Spinal cord (tissue), 10 donors: ENCODE measurements around the gene TRPT1. TPM values are rescaled to one million over a fixed set of nuclear protein-coding genes. Genes with fewer than 3 reads are reported as not detected.

ENCODE experiments used
- DNase-seq, 6 donors: peaks; one replicate each; pipeline versions ENCODE4 v3.0.0 to v3.0.0-alpha.2; 2013 to 2015; ENCODE audit warnings: low spot score in 6 of 6, low read depth in 4 of 6
- H3K27ac ChIP-seq: one replicate; pipeline ENCODE4 v1.5.1; 2013; ENCODE audit warnings: low read depth, low read length, control low read depth
- H3K27me3 ChIP-seq: one replicate; pipeline ENCODE4 v1.6.1; 2013; ENCODE audit warnings: low read length; ENCODE audit not compliant: control insufficient read depth, insufficient read depth
- H3K36me3 ChIP-seq: one replicate; pipeline ENCODE4 v1.6.1; 2013; ENCODE audit warnings: low read length; ENCODE audit not compliant: control insufficient read depth, insufficient read depth
- H3K4me1 ChIP-seq: one replicate; pipeline ENCODE4 v1.6.1; 2013; ENCODE audit warnings: low read length; ENCODE audit not compliant: control insufficient read depth, insufficient read depth
- H3K4me3 ChIP-seq: one replicate; pipeline ENCODE4 v1.5.1; 2013; ENCODE audit warnings: low read depth, low read length, control low read depth
- H3K9me3 ChIP-seq: one replicate; pipeline ENCODE4 v1.6.1; 2013; ENCODE audit warnings: low read length; ENCODE audit not compliant: control insufficient read depth, insufficient read depth
- WGBS: methylation state at CpG from one replicate; pipeline ENCODE4 v1.1.5; 2013; ENCODE audit warnings: missing lambda C conversion rate; ENCODE audit not compliant: insufficient coverage; 5-methylcytosine and 5-hydroxymethylcytosine counted together
- polyA plus RNA-seq, 2 donors: library from polyadenylated mRNA; unstranded; fragments of 120-200 nt; gene quantifications; one replicate each; pipeline ENCODE4 v1.2.1, GENCODE V29; 2013; ENCODE audit not compliant: insufficient read length in 2 of 2
- total RNA-seq, 2 donors: library from RNA; depleted of rRNA in 1 of 2; stranded (reverse); fragments of 120-200 nt in 1 of 2; fragments of >200 nt in 1 of 2; gene quantifications; one replicate each; pipeline versions ENCODE4 v1.2.3 to v1.2.4, GENCODE V29; 2013 to 2014
- donor health status: healthy.

TRPT1 gene
- total and polyA plus RNA-seq, 4 donors, result 10.0 to 45.6 (median 41.7) TPM

DNA sequence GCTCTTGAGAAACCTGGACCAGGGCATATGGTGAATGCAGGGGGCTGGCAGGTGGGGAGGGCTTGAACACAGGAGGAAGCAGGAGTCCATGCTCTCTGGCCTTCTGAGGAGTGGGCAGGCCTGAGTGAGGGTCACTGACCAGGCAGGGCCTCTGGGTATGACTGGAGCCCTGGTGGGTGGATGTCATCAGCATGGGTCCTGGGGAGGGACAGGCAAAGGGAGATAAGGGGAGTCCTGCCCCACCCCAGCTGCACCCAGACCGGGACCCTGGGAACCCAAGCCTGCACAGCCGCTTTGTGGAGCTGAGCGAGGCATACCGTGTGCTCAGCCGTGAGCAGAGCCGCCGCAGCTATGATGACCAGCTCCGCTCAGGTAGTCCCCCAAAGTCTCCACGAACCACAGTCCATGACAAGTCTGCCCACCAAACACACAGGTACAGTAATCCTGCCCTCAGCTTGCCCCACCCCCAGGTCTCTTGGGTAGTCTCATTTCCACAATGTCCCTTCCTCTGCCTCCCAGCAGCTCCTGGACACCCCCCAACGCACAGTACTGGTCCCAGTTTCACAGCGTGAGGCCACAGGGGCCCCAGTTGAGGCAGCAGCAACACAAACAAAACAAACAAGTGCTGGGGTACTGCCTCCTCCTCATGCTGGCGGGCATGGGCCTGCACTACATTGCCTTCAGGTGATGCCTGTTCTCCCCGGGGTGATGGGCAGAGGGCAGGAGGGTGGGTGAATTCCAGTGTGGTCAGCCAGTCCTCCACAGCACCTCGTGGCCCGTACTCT is 6.4 kb upstream of the TRPT1 start:
- no peak overlapping the region for H3K27ac ChIP-seq
- no peaks in the 10 kb centered on the region for H3K27me3 ChIP-seq
- no peaks in the 10 kb centered on the region for H3K9me3 ChIP-seq
- H3K36me3 ChIP-seq, result peaks cover 29% of the 10 kb centered on the region
- H3K4me3 ChIP-seq, result no peak overlapping the region
- H3K4me1 ChIP-seq, result peaks cover 64% of the 10 kb centered on the region
- no peak for DNase-seq
- whole genome bisulfite sequencing, result 84% methylated on average over 15 of the region's 15 CpGs

DNA sequence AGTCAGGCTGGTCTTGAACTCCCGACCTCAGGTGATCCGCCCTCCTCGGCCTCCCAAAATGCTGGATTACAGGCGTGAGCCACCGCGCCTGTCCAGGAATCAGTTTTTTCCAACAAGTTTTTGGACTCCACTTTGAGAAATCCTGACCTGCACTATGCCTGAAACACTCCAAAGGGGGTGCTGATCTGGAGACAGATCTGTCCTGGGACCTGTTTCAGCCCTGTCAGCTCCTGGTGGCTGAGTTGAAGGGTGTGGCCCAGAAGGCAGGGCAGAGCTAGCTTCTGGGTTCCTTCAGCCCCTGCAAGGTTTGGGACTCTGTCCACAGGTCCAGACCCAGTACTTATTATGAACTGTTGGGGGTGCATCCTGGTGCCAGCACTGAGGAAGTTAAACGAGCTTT is 5.6 kb upstream of the TRPT1 start:
- Histone ChIP-seq H3K4me3 (no peak overlapping the region), H3K27ac (no peak overlapping the region)
- WGBS, result 87% methylated on average over 7 of the region's 7 CpGs

DNA sequence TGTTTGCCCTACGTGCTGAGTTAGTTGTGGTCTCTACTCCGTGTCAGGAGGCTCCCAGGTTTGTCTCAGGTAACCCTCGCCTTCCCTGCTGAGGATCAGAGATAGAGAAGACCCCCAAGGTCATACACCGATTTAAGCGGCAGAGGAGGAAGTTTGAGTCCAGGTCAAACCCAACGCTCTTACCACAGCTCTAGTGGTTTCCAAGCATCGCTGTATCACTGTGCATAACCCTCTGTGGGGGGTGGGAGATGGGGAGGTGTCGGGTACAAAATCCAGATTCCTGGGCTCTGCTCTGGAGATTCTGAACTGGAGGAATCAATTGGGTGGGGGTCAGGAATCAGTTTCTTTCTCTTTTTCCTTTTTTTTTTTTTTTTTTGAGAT is 5.0 kb upstream of the TRPT1 start:
- WGBS, result 3% methylated on average over 4 of the region's 8 CpGs
- Histone ChIP-seq H3K27ac (peak overlapping the region; percentile 97), H3K4me3 (peak overlapping the region; percentile 92), H3K36me3 (peaks cover 17% of the 10 kb centered on the region), H3K9me3 (no peaks in the 10 kb centered on the region), H3K4me1 (peaks cover 73% of the 10 kb centered on the region), H3K27me3 (no peaks in the 10 kb centered on the region)
- DNase-seq, result peak in 1 of 6 donors; percentile 48

More for the DNA sequence above, 5.6 kb upstream of the TRPT1 start:
- Histone ChIP-seq H3K9me3 (no peaks in the 10 kb centered on the region), H3K27me3 (no peaks in the 10 kb centered on the region), H3K36me3 (peaks cover 21% of the 10 kb centered on the region), H3K4me1 (peaks cover 73% of the 10 kb centered on the region)
- DNase-seq, result no peak

DNA sequence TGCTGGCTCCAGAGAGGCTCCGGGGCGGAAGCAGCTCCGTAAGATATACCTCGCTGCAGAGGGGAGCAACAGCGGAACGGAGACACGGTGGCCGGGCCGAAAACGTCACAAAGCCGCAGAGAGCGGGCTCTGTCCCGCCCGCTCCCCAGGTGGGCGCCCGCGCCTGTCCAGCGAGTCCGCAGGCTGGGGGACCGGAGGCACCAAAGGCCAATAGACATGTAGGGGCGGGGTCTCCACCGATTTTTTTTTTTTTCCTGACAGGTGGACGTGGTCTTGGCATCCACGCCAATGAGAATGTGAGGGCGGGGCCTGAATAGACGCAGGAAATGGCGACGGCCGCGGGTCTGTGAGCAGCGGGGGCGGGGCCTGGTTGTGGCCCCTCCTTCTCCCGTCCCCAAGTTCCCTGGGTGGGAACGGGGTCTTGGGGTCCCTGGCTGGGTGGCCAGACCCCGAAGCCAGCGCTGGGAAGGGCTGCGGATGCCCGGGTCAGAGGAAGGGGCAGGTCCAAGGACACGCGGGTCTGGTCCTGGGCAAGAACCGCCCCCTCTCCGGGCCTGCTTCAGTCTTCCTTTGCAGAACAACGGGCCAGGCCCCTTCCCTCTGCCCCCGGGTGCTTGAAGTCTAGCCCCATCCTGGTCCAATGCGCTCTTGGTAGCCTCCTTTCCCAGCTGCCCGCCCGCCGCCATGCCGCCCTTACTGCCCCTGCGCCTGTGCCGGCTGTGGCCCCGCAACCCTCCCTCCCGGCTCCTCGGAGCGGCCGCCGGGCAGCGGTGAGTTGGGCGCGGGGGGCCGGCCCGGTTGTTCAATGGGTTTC is 4.4 kb upstream of the TRPT1 start, which contains the start of gene DNAJC4:
TSS of gene DNAJC4 (plus strand) at position 378 of the 814 bp plus-strand sequence. CDS start at position 685, 307 bp downstream.
- Histone ChIP-seq H3K36me3 (peaks cover 11% of the 10 kb centered on the region), H3K27ac (peak within 1 kb of the TSS; percentile 97), H3K27me3 (no peaks in the 10 kb centered on the region), H3K4me1 (peaks cover 72% of the 10 kb centered on the region), H3K9me3 (no peaks in the 10 kb centered on the region), H3K4me3 (peak within 1 kb of the TSS; percentile 92)
- WGBS, result under 1% methylated on average over 60 of the region's 62 CpGs
- DNase-seq, result peak; percentile 84 to 99 (median 92)

DNA sequence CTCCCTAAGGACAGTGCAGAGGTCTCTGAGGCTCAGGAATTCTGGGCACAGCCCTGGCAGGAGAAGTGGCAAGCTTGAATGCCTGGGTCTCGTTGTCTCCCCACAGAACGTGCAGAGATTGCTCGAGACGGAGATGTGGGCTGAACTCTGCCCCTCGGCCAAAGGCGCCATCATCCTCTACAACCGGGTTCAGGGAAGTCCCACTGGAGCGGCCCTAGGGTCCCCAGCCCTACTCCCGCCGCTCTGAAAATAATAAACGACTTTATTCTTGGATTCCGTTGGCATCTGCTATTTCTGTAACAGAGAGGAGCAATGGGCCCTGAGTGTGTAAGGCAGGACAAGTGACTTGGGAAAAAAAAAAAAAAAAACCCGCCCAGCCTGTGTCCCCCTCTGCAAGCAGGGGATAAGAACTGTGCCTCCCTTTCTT is 3.8 kb upstream of the TRPT1 start:
- Histone ChIP-seq H3K4me1 (peaks cover 73% of the 10 kb centered on the region), H3K27me3 (no peaks in the 10 kb centered on the region), H3K27ac (peak overlapping the region; percentile 97), H3K36me3 (peaks cover 16% of the 10 kb centered on the region), H3K4me3 (peak overlapping the region; percentile 92), H3K9me3 (no peaks in the 10 kb centered on the region)
- WGBS, result 9% methylated on average over 7 of the region's 13 CpGs
- DNase-seq, result no peak

DNA sequence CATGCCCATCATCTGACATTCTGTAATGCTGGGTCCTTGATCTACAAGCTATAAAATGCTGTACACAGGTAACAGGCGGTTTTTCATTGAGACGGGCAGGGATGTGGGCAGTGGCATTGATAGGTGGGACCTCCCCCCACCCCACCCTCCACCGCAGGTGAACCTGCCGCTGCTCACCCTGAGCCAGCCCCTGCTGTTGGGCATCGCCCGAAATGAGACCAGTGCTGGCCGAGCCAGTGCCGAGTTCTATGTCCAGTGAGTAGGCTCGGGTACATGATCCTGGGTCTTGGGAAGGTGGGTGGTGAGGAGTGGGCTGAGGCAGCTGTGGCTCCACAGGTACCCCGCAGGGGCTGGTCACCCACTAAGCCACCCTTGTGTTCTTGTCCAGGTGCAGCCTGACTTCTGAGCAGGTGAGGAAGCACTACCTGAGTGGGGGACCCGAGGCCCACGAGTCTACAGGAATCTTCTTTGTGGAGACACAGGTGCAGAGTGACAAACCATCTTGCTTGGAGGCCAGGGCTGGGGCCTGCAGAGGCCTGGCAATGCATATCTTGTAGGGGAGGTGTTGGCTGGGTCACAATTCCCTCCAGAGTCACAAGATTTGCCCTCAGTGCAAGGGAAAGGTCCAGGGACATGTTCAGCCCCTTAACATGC is 3.2 kb upstream of the TRPT1 start:
- Histone ChIP-seq H3K27me3 (no peaks in the 10 kb centered on the region), H3K4me1 (peaks cover 78% of the 10 kb centered on the region), H3K9me3 (no peaks in the 10 kb centered on the region), H3K4me3 (peak overlapping the region; percentile 92), H3K27ac (peak overlapping the region; percentile 97), H3K36me3 (peaks cover 22% of the 10 kb centered on the region)
- DNase-seq, result no peak
- WGBS, result 91% methylated on average over 4 of the region's 12 CpGs

DNA sequence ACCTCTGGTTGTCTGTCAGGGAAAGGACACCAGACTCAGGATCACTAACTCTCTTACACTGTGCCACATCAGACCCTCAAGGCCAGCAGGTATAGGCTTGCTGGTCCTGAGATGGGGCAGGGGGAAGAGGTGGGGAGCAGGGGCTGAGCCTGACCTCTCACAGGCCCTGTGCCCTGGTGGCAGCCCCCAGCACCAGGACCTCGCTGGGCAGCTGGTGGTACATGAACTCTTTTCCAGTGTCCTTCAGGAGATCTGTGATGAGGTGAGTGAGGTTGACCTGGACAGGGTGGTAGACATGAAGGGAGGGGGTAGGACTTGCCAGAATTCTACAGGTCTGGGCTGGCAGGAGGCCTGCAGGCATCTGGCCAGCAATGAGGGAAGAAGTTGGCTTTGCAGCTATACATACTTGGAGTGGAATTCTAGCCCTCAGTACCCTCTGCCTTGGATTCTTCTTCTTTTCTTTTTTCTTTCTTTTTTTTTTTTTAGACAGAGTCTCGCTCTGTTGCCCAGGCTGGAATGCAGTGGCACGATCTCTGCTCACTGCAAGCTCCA is 1.5 kb upstream of the TRPT1 start:
- Histone ChIP-seq H3K4me3 (peak overlapping the region; percentile 73), H3K9me3 (no peaks in the 10 kb centered on the region), H3K36me3 (peaks cover 34% of the 10 kb centered on the region), H3K4me1 (peaks cover 64% of the 10 kb centered on the region), H3K27ac (no peak overlapping the region), H3K27me3 (no peaks in the 10 kb centered on the region)
- no peak for DNase-seq
- 100% methylated on average over 1 of the region's 3 CpGs for WGBS

DNA sequence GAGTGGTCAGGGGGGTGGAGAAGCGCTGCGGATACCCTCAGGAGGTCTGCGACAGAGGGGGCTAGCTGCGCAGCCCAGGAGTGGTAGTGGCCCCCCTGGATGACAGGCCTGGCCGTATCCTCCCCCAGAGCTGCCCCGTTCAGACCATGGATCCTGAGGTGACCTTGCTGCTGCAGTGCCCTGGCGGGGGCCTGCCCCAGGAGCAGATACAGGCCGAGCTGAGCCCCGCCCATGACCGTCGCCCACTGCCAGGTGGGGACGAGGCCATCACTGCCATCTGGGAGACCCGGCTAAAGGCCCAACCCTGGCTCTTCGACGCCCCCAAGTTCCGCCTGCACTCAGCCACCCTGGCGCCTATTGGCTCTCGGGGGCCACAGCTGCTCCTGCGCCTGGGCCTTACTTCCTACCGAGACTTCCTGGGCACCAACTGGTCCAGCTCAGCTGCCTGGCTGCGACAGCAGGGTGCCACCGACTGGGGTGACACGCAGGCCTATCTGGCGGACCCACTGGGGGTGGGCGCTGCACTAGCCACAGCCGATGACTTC is 593 bp upstream of the TRPT1 start:
- WGBS, result 21% methylated on average over 26 of the region's 26 CpGs
- peak overlapping the region; percentile 73 for H3K4me3 ChIP-seq
- no peaks in the 10 kb centered on the region for H3K27me3 ChIP-seq
- no peaks in the 10 kb centered on the region for H3K9me3 ChIP-seq
- peak in 1 of 6 donors; percentile 17 for DNase-seq
- peak overlapping the region; percentile 50 for H3K27ac ChIP-seq
- peaks cover 55% of the 10 kb centered on the region for H3K4me1 ChIP-seq
- H3K36me3 ChIP-seq, result peaks cover 27% of the 10 kb centered on the region
